HG03045 (cell line): ENCODE data around the gene MOGAT3.
A peak's percentile ranks its signal among the peaks of the same experiment; 100 is the strongest.

Experiments
- ATAC-seq: cut with Tn5 transposase; IDR thresholded peaks from one replicate; pipeline ENCODE4 v1.9.1; 2021; ENCODE audit warnings: mild to moderate bottlenecking, moderate library complexity; ENCODE audit not compliant: unreplicated experiment

The MOGAT3 gene, protein sequence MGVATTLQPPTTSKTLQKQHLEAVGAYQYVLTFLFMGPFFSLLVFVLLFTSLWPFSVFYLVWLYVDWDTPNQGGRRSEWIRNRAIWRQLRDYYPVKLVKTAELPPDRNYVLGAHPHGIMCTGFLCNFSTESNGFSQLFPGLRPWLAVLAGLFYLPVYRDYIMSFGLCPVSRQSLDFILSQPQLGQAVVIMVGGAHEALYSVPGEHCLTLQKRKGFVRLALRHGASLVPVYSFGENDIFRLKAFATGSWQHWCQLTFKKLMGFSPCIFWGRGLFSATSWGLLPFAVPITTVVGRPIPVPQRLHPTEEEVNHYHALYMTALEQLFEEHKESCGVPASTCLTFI

GRCh38 chr7:101200862-101201599 lies at the start of gene MOGAT3:
Gene MOGAT3, minus strand, starts transcription at chr7:101201036. Its CDS starts 182 bp downstream, at chr7:101200854.
- ATAC-seq: no peak

GRCh38 chr7:101250324-101250723 lies 49.5 kb upstream of the MOGAT3 start:
- no peak for ATAC-seq

DNA sequence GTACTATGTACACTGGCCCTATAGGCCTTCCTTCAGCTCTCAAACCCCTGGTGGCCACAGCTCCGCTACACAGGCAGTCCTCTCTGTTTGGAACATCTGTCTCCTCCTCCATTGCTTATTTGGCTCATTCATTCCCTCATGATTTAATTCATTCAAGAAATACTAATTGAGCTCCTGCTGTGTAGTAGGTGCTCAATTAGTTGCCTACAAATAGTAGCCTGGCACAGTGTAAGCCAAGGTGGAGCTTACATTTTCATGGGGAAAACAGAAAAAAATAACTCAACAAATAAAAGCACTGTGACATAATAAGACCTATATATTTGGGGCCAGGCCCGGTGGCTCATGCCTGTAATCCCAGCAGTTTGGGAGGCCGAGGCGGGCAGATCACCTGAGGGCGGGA lies 47.4 kb upstream of the MOGAT3 start:
- ATAC-seq: no peak

GRCh38 chr7:101245147-101245668 lies 44.4 kb upstream of the MOGAT3 start:
- ATAC-seq: no peak

- peak; percentile 92 for ATAC-seq
Observed at GRCh38 chr7:101244375-101245146, 43.7 kb upstream of the MOGAT3 start, which contains the start of gene FIS1. Gene FIS1, minus strand, starts transcription at chr7:101245081. Its CDS starts 77 bp downstream, at chr7:101245004.

DNA sequence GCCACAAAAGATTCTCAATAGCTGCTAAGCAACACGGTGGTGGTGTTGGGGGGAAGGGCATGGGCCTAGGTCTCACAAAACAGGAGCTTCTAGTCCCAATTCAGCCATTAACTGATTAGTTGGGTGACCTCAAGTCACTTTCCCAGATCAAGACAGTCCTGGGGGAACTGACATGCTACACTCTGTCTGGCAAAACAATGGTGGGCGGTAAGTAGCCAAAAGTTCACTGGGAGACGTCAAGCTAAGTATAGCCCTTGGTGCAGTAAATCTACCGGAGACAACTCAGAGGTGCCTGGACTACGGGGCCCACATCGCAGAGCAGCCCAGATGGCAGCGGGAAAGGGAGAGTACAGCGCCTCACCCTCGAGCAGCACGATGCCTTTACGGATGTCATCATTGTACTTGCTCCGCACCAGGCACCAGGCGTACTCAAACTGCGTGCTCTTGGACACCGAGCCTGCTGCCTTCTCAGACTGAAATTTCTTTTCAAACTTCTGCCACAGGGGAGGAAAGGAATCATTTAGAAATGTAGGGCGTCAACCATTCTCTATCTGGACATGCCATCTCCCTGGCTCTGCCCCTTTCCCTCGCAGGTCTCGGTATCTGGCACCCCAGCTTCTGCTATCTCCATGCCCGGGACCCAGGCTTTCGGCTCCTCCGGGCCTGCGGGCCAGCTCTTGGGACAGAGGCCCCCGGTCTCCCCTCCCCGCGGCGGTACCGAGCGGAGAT lies 43.0 kb upstream of the MOGAT3 start:
- ATAC-seq: no peak

GRCh38 chr7:101241443-101242349 lies 40.9 kb upstream of the MOGAT3 start:
- ATAC-seq: no peak

DNA sequence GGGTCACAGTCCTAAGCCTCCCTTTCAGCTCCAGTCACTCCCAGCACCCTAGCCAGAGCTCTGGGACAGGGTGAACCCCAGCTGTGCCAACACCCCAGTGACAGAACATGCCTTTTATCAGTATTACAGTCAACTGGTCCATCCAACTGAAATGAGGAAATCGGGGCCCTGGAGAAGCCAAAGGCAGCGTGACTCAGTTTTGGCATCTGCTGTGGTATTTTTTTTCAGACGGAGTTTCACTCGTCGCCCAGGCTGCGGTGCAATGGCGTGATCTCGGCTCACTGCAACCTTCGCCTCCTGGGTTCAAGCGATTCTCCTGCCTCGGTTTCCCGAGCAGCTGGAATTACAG lies 40.2 kb upstream of the MOGAT3 start:
- ATAC-seq: no peak

DNA sequence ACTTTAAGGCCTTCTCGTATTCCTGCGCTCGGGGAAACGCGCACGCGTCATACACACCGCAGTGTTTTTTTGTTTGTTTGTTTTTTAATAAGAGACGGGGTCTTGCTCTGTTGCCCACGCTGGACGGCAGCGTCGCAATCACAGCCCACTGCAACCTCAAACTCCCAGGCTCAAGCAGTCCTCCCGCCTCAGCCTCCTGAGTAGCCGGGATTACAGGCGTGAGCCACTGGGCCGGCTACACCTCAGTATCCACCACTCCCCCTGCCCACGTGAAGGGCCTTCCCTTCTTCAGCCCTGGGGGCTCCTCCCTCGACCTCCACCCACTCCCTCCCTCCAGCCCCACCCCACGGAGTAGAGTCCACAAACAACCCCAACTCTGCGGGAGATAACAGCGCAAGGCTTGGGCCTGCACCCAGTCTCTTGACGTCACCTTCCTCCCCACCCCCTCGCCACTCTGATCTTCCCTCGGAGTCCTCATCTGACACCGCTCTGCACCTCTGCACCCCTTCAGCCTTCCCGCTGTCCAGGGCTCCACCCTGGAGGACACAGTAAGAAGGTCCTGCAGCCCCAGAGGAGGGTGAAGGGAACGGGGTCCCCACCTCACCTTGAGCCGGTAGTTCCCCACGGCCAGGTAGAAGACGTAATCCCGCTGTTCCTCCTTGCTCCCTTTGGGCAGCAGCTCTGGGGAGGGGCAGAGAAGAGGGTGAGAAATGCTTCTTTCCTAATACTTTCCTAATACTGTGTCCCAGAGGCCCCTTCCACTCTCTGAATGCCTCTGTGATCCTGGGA lies 39.6 kb upstream of the MOGAT3 start:
- ATAC-seq: no peak

DNA sequence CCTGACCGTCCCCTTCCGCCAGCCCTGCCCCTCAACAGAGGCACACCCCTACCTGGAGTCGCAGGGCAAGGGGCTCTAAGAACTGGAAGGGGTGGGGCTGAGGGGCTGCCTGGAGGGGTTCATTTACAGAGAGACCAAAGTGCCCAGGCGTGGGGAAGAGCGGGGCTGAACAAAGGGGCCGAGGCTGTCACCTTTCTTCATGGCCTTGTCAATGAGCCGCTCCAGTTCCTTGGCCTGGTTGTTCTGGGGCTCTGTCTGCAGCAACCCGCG lies 39.0 kb upstream of the MOGAT3 start:
- ATAC-seq: no peak

GRCh38 chr7:101239191-101239950 lies 38.5 kb upstream of the MOGAT3 start:
- ATAC-seq: no peak

DNA sequence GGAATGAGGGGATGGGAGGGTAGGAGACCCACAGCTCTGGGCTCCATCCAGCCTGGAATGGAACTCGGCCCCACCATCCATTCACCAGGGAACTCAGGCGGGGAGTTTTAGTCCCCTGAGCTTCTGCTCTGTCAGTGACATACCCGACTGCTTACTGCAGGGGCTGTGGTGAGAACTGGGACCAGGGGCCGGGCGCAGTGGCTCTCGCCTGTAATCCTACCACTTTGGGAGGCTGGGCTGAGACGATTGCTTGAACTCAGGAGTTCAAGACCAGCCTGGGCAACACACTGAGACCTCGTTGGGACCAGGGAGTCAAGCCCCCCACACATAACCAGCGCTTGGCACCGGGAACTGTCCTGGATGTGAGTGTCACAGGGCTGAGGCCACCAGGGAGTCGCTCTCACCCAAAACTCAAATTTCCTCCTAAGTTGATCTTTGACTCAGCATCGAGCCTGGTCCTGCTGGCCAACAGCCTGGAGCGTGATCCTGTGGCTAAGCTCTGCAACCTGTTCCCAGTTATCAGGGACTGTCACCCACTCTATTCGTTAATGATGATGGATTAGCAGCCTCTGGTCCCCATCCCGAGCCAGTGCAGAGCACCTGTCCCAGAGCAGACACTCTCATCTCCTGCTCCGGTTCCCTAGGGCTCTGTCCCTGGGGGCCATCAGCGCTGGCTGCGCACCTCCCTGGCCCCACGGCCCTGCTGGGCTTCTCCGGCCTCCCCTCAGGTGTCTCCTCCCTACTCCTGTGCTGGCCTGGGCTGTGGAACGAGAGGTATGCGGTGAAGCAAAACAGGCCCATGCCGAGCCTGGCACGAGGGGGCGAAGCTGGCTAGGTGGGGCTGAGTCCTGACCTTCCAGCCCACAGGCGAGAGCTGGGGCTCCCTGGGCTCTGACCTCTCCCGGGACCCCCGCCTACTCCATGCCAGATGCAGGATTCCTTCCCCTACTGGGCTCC lies 37.7 kb upstream of the MOGAT3 start:
- no peak for ATAC-seq

DNA sequence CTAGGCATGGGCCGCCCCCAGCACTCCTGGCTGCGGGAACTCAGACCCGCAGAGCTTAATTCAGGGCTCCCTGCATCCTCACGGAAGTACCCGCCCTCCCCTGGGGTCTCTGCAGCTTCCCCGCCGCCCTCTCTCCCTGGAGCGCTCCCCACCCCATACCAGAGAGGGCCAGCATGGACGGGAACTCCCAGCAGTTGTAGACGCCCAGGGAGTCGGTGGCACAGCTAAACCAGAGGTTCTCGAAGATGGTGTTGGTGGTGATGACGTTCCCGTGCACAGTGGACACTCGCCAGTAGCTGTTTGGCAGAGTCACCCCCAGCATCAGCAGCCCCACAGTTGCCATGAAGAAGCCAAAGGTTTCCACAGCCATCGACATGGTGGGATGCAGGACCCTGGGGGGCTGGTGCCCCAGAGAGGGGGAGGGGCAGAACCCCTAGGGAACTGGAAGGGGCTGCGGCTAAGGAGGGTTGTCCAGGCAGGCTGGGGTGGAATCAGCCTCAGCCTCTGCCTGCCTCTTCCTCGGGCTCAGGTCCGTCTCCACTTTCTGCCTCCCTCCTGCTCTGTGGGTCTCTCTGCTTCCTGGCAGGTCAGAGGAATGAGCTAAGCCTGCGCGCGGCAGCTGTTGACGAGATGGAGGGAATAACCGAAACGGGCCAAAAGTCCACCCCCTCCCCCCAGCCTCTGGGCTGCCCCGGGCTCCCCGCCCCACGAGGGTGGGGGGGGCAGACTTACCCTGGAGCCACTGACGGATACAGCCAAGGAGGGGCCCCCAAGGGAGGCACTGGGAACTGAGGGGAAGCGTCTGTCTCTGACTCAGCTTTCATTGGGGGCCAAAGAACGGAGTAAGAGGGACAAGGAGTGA lies 36.6 kb upstream of the MOGAT3 start, which contains the start of gene CLDN15:
TSS of gene CLDN15 (minus strand) at position 597 of the 862 bp plus-strand sequence. CDS start at position 376, 221 bp downstream.
- ATAC-seq: no peak

DNA sequence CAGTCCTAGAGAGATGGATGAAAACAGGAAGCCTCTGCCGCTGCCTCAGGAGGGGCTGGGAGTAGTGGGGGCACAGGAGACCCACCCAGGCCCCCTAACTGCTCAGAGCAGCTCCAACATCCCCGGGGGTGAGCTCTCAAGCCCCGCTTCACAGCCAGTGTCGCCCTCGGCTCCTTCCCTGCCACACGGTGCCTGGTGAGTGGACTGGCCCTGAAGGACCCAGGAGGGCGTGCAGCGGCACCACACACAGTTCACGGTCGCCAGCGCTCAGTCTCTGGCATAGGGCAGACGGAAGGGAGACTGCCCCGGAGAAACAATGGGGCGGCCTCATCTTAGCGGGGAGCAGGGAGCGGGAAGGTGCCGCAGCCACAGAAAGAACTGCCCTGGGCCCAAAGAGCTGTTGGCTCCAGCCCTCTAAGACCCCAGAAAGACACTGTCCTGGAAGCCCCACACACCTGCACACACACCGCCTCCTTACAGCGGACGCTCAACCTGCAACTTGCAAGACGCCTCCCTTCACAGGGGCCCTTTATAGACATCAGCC lies 35.5 kb upstream of the MOGAT3 start:
- no peak for ATAC-seq

GRCh38 chr7:101235522-101235921 lies 34.7 kb upstream of the MOGAT3 start:
- no peak for ATAC-seq

DNA sequence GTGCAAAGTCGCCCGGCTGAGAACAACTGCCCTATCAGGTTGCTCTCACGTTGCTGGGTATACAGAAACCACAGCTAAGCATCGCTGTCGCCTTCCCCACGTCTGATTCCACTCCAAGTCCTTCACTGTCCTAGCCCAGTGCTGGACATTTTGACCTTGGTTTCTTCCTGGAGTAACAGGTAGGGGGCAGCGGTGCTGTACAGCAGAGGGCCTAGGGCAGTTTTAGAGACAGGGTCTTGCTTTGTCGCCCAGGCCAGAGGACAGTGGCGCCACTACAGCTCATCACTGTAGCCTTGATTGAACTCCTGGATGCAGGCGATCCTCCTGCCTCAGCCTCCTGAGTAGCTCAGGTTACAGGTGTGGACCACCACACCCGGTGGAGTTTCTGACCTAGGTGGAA lies 34.2 kb upstream of the MOGAT3 start:
- no peak for ATAC-seq
